ENCODE results near the gene VWA5B2.

- TF ChIP-seq CTCF (IDR thresholded peaks at IDR 0.05; ENCODE audit: borderline replicate concordance, extremely low read depth, low read length, poor library complexity, severe bottlenecking): no peak
- no peak for TF ChIP-seq EZH2 (IDR thresholded peaks at IDR 0.05; ENCODE audit: borderline replicate concordance, low read depth, low read length, severe bottlenecking)
These were observed 25.9 kb upstream of the VWA5B2 start for GRCh38 chr3:184203526-184203925.
